HG02885 (cell line): Measurements from ENCODE around the gene PPM1B.
"Not testable (repeated sequence)": the region's sequence is repeated elsewhere in the genome, so short reads cannot be mapped to it uniquely, and the experiment has no call there.

Source experiments
- ATAC-seq: cut with Tn5 transposase; IDR thresholded peaks from one replicate; pipeline ENCODE4 v1.9.1; 2021; ENCODE audit warnings: mild to moderate bottlenecking; ENCODE audit not compliant: unreplicated experiment, poor library complexity

The PPM1B gene

DNA sequence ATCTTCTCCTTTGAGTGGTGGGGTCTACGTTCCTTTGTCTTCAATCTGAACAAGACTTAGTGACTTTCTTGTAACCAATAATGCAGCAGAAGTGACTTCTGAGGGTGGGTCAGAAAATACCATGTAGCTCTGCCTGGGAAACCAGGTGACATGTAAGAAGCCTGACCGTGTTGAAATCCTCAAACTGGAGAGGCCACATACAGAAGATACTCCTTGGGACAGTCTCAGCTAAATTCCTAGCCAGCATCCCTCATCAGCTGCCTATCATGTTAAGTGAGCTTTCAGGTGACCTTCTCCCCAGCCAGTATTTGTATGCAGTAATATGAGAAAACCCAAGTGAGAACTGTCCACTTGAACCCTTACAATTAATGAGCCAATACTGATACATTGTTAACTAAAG lies 27.0 kb downstream of the PPM1B start:
- ATAC-seq = no peak

DNA sequence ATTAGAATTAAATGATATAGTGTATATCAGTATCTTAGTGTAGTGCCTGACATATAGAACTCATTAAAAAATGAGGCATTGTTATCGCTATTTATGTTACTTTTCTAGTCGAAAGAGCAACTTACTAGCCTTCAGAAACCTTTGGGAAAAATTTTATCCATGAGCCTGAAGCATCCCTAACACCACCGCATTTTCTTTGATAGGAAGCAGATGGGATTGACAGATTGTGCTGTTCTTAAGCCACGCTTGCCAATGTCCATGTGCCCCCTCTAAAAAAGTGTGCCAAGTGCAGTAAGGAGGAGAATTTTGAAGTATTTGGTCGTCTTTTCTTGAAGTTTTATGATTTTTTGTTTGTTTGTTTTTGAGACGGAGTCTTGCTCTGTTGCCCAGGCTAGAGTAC lies 29.1 kb downstream of the PPM1B start:
- no peak for ATAC-seq

DNA sequence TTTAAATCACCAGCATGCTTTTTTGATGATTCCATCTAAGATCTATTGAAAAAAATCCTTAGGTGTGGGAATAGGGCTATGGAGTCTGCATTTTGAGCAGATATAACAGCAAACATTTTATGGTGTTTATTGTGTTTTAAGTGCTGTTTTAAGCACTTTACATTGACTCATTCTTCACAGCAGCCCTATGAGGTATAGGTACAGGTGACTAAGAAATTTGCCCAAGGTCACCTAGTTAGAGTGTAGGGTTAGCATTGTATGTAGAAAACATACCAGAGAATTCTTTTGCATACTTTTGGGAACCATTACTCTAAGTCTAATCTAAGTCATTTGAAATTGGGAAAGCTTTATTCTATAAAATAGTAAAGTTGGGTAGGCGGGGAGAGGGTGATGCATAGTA lies 31.3 kb downstream of the PPM1B start:
- no peak for ATAC-seq

DNA sequence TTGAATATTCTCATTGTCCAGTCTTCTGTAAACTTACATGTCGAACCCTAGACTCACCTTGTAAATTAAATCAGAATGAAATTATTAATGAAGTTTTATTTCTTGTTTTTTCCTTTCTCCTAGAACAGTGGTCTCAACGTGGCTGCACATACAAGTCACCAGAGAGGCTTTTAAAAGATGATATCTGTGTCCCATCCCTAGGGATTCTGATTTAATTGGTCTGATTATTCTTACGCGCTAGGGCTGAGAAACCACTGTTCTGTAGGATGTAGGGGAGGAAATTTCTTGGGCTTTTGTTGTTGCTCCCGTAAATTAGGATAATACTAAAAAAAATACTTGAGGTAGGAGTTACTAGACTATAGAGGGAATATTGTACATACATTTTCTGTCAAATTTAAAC lies 32.1 kb downstream of the PPM1B start:
- ATAC-seq = no peak

DNA sequence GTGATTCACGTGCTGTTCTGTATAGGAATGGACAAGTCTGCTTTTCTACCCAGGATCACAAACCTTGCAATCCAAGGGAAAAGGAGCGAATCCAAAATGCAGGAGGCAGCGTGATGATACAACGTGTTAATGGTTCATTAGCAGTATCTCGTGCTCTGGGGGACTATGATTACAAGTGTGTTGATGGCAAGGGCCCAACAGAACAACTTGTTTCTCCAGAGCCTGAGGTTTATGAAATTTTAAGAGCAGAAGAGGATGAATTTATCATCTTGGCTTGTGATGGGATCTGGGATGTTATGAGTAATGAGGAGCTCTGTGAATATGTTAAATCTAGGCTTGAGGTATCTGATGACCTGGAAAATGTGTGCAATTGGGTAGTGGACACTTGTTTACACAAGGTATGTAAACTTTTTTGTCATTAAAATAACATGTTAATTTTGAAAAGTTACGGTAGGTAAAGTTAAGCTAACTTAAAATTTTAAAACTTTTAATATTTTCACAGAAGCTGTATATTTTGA lies 33.0 kb downstream of the PPM1B start:
- no peak for ATAC-seq

DNA sequence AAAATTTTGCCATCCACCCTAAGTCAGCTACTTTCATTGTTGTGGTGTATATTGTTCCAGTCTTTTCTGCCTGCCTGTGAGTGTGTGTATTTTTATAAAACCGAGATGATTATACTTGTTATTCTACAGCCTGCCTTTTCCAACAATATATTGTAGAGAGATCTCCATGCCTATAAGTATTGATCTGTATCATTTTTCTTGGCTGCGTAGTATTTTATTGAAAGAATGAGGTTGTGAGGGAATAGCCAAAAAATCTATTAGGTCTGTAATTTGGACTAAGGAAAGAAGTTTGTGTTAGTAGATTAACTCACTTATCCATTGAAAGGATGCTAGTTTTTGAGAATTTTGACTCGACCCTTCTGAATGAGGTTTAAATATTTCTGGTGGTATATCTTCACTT lies 34.9 kb downstream of the PPM1B start:
- no peak for ATAC-seq

DNA sequence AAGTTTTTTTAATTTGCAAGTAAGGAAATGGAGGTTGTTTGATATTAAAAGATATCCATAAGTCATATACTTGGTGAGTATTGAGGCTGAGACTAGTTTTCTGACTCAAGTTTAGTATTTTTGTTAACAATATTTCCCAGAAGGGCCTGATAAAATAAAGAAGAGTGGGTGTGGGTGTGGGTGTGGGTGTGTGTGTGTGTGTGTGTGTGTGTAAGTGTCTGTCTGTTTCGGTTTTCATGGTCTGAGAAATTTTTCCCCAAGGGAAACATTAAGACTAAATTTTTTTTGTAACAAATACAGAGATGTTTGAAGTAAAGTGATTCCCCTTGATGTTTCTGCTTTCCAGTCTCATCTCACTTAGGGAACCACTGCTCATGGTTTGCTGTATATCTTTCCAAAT lies 36.5 kb downstream of the PPM1B start:
- ATAC-seq = no peak

DNA sequence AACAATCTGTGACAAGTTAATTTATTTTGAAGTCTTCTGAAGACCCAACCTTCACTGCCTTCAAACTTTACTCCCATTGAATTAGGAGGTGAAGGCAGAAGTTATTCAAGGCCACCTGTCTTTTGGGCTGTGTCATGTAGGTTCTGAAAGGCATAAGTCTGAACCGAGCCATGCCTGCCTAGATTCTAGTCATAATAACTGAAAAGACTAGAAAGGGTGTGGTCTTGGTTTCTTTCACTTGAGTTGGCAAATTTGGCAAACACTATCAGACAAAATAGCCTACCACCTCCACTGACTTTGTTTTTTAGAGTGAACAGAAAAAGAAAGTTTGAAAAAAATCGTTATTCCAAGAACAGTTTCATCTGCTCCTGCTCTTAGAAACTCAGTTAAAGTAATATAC lies 38.4 kb downstream of the PPM1B start:
- no peak for ATAC-seq

DNA sequence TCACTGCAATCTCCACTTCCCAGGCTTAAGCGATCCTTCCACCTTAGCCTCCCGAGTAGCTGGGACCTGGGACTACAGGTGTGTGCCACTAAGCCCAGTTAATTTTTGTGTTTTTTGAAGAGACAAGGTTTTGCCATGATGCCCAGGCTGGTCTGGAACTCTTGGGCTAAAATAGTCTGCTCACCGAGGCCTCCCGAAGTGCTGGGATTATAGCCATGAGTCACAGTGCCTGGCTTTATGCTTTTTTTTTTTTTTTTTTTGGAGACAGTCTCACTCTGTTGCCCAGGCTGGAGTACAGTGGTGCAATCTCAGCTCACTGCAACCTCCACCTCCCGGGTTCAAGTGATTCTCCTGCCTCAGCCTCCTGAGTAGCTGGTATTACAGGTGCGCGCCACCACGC lies 39.0 kb downstream of the PPM1B start:
- ATAC-seq = not testable (repeated sequence)

DNA sequence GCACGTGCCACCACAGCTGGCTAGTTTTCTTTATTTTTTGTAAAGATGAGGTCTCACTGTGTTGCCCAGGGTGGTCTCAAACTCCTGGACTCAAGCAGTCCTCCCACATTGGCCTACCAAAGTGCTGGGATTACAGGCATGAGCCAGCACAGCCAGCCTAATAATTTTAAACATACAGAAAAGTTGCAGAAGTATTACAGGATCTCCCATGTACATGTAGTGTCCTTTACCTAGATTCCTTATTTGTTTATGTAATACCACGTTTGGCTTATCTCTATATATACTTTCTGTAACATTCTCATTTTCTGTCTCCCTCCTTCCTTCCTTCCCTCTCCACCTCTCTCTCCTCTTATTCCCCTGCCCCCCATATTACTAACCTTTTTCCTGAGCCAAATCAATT lies 41.7 kb downstream of the PPM1B start:
- ATAC-seq = no peak

DNA sequence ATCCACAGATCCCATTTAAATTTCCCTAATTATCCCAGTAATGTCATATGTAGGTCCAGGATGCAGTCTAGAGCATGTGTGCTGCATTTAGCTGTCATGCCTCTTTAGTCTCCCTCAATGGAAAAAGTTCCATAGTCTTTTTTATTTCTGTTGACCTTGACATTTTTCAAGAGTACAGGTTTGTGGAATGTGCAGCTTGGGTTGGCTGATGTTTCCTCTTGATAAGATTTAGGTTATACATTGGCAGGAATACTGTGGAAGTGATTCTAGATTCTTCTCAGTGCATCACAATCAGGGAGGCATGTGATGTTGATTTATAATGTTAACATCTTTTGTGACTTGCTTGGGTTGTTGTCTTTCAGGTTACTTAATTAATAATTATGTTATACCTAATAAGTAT lies 42.5 kb downstream of the PPM1B start:
- no peak for ATAC-seq

DNA sequence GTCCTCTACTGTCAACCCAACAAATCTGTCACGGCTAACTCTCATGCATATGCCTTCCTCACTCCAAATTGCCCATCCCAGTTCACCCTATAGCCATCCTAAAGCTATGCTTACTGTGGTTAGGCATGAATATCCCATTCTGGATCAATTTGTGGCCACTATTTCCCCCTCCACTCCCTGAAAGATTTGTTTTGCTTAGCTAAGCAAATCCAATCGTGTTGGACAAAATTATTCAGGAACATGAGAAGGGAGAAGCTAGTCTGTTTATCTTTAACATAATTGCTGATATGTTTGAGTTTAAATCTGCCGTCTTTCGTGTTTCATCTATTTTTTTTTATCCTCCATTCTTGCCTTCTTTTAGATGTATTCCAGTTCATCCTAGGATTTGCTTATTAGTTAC lies 43.6 kb downstream of the PPM1B start:
- no peak for ATAC-seq

DNA sequence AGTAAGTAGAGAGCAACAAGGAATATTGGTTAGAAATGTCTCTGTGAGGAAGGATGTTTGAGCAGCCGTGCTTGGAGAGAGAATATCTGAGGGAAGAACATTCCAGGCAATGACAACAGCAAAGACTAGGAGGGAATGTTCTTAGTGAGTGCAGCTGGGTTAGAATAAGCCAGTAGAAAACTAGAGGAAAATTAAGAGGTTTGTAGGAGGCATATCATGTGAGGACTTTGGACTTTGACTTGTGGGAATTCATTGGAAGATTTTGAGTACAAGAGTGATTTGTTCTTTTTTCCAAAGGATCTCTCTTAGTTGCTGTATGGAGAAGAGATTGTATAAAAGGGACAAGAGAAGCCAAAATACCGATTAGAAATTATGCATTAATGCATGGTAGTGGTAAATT lies 47.2 kb downstream of the PPM1B start:
- ATAC-seq = no peak

DNA sequence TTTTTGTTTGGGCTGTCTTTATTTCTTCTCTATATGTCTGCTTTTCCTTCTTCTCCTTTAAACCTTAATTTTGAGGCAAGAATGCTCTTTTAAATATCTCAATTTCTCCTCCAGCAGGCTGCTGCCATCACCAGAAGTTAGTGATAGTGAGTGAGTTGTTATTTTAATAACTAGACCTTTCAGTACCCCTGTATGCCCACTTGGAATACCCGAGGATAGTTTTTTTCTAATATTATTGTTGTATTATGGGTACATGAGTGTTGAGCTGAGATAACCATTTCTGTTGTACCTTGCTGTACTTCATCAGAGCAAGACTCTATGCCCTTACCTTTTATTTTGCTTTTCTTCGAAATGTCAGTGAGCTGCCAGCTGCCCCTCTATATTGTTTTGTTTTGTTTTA lies 50.1 kb downstream of the PPM1B start:
- ATAC-seq = no peak

DNA sequence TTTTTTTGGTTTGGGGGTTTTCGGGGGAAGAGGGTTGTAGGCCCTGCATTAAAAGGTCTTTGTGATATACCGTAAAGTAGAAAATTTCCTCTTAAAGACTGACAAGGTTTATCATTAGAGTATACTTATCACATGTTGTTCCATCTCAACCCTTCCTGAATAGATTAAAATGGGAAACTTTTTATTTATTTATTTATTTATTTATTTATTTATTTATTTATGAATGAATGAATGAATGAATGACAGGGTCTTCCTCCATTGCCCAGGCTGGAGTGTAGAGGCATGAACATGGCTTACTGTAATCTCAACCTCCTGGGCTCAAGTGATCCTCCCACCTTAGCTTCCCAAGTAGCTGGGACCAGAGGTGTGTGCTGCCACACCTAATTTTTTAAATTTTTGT lies 58.1 kb downstream of the PPM1B start:
- no peak for ATAC-seq

DNA sequence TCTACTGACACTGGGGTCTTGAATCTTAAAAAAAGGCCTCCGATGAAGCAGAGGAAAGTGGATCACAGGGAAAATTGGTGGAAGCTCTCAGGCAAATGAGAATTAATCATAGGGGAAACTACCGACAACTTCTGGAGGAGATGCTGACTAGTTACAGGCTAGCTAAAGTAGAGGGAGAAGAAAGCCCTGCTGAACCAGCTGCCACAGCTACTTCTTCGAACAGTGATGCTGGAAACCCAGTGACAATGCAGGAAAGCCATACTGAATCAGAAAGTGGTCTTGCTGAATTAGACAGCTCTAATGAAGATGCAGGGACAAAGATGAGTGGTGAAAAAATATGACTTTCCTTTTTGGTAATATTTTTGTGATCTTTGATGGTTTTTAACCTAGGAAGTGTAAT lies 61.7 kb downstream of the PPM1B start:
- no peak for ATAC-seq

DNA sequence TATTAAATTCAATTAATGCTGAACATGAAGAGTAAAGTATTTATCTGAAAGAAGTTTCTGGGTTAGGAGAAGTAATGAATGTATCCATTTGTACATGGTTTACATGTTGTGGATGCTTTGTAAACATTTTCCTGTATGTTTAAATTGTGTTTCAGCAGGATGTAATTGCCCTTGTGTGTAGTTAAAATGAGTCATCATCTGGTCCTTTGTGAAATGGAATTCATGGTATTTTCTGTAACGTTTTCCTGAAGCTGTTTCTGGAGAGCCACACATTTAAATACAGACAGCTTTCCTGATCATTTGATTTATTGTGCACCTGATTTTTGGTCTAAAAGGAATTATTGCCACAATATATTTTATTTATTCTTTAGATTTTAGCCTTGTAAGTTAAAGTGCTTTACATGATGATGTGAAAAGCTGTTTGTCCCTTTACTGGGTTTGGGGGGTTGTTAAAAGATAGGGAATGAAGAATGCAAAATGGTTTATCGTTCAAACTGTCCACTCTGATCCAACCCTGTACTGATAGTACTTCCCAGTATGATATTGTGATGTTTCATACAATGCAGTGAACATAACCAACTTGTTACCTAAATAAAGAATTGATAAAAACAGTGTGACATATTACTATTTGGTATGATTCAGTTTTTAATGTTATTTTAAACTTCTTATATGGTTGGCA lies 64.9 kb downstream of the PPM1B start:
- ATAC-seq = no peak

DNA sequence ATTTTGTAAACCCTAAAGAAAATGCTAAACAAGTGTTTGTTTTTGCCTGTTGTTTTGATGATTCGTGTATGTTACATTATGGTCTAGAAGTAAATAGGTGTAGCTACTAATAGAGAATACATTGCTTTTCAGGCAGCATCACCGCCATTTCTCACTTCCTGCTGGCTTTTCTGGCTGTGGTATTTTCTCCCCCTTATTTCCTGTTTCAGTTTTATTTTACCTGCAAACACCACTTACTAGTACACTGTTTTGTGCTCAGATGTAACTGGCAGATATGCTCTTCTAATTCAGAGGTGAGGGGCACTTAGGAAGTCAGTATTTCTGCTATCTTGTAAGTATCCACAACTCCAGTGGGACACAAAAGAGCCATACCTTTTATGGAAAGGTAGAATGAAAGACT lies 68.5 kb downstream of the PPM1B start:
- no peak for ATAC-seq

DNA sequence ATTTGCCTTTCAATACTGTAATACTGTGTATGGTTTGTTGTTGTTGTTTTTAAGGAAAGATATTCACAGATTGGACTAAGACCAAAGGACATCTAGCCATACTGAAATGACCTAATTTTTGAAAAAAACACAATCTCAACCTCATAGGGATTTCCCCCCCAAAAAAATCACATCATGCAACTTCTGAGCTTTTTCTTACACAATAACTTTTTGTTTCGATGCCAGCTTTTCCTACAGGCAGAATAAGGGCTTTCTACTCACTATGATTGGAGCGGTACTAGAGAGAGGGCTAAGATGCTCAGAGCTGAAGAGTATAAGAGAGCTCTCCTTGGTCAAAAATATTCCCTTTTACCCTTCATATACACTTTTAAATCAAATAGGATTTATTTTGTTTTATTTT lies 74.2 kb downstream of the PPM1B start:
- no peak for ATAC-seq

DNA sequence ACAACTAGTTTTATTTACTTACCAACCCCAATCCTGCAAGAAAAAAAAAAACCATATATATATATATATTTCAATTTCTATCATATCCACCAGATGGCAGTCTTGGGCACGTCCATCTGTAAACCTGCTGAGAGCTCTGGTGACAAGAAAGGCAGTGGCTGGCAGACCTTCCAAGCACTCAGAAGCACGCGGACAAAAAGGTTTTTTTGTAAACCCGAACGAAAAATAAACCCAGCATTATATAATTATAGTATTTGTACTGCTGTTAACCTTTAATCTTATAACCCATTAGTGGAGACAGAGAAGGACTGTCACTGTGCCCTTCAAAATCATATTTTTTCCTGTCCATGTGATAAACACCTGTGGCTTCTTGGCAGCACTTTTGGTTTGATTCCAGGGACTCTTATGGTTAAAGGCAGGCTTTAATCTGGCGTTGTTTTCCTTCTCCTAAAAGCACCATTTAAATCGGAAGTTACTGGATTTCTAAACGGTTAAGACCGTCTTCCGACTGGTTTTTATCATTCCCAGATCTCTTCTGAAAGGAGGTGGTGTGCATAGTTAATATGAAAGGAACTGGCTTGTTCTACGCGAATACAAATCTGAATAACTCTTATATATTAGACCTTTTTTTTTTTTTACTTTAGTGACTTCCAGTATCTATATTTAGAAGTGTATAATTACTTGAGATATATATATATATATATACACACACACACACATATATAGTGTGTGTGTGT lies 75.6 kb downstream of the PPM1B start:
- no peak for ATAC-seq

DNA sequence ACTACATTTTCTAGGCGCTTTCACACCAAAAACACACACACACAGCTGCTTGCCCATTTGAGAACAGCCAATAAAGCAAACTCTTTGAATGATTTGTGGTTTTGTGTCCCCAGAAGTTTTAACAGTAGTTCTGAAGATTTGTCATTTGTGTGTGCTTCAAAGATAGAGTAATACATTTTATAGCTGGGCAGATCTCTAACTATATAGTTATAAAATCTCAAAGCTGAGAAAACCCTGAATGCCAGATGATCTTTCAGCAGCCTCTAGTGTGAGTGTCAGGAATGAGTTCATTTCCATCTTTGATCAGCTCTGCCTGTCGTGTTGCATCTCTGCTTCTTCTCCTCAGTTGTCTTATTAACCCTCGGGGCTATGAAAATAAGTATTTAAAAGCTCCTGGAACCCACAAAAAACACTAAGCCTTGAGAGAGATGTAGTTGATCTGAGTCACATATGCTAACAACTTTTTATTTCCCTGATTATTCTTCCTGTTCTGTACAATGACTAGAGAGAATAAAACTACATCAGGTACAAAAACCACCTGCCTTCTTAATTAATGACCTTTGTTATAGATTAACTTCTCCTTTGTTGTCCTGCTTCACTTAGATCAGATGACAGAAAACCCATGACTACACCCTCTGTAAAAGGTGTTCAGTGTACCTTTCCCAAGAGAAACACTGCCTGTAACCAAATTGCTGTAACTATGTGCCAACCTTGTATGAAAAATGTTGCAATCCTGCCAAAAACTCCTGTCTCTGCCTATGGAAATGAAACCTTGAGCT lies 76.6 kb downstream of the PPM1B start:
- no peak for ATAC-seq
